Urothelium cell line (cell line): ENCODE measurements around the gene GID8.
A peak's percentile ranks its signal among the peaks of the same experiment; 100 is the strongest.
"Not testable (repeated sequence)": the region's sequence is repeated elsewhere in the genome, so short reads cannot be mapped to it uniquely, and the experiment has no call there.

Experiments
- DNase-seq: peaks from one replicate; pipeline ENCODE4 v3.0.0; 2011; ENCODE audit warnings: low spot score, mixed read lengths
- FAIRE-seq: peaks from 2 replicates; lab custom pipeline; 2011; peaks lifted over from hg19 to GRCh38; lab: Jason Lieb, UNC

Gene GID8

DNA sequence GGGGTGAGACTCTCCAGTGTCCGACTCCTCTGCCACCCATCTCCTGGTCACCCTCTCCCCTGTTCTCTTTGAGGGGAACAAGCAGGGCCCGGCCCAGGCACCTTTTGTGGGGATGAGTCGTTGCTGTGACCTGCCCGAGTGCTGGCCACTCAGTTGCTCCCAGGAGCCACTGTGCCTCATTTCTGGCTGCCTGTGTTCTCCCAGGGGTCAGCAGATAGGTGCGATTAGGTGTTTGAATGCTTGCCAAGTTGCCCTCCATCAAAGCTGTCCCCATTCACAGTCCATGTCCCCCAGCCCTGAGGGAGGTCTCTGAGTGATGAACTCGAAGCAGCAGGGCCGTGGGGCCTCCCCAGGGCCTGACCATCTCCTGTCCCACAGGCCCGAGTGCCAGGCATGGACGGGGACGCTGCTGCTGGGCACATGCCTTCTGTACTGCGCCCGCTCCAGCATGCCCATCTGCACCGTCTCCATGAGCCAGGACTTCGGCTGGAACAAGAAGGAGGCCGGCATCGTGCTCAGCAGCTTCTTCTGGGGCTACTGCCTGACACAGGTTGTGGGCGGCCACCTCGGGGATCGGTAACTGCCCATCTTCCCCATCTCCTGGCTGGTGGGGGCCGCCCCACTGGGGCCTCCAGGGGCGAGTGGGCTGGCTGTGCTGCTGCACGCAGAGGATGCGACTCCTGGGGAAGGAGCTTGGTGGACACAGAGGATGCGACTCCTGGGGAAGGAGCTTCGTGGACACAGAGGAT lies 18.6 kb downstream of the GID8 start:
- DNase-seq, result no peak
- FAIRE-seq, result no peak

DNA sequence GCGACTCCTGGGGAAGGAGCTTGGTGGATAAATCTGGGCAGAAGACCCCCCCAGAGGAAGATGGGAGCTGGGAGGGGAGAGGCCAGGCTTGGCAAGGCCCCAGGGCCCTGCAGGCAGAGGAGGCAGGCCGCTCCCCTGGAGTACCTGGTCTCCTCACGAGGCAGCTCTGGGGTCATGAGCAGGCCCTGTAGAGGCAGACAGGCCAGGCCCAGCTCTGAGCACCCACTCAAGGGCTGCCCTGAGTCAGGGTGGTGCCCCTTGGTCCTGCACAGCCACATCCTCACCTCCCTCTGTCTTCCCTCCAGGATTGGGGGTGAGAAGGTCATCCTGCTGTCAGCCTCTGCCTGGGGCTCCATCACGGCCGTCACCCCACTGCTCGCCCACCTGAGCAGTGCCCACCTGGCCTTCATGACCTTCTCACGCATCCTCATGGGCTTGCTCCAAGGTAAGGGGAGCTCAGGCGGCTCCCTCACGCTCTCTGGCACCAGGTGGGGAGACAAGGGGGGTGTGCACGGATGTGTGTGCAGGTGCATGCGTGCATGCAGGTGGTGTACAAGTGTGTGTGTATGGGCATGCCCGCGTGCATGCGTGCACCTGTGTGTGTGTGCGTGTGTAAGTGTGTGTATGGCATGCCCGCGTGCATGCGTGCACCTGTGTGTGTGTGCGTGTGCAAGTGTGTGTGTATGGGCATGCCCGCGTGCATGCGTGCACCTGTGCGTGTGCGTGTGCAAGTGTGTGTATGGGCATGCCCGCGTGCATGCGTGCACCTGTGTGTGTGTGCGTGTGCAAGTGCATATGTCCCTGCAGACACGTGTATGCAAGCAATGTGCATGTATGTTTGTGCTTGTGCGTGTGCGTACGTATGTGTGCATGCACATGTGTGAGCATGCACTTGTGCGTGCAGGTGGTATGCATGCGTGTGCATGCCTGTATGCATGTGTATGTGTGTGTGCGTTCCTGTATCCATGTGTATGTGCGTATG lies 19.5 kb downstream of the GID8 start:
- no peak for DNase-seq
- peak; percentile 92 for FAIRE-seq

DNA sequence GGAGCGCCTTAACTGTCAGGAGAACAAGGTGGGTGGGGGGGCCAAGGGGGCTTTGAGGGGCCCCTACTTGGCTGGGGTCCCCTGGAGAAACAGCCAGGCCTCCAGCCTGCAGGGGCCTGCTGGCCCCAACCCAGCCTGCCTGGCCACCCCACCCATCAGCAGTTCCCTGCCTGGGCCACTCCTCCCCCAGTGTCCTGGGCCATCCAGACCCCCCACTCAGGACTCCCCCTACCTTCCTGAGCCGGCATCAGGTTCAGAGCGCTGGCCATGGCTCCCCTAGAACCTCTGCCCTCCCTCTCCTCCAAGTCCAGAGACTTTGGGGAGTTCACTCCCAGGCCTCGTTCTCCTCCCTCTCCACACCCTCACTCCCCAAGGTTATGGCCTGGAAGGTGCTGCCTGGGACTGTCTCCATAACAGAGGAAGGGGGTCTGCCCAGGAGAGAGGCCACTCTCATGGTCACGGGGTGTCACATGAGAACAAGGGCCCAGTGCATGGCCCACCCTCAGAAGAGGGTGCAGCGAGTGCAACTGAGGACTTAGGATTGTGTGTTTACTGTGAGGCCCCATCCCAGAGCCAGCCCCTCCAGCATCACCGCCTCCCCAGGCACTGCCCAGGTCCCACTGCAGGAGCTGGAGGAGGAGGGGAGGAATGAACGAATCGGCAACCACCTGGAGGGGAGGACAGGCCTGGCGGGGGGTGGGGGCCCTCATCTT lies 20.6 kb downstream of the GID8 start:
- FAIRE-seq, result no peak
- no peak for DNase-seq

DNA sequence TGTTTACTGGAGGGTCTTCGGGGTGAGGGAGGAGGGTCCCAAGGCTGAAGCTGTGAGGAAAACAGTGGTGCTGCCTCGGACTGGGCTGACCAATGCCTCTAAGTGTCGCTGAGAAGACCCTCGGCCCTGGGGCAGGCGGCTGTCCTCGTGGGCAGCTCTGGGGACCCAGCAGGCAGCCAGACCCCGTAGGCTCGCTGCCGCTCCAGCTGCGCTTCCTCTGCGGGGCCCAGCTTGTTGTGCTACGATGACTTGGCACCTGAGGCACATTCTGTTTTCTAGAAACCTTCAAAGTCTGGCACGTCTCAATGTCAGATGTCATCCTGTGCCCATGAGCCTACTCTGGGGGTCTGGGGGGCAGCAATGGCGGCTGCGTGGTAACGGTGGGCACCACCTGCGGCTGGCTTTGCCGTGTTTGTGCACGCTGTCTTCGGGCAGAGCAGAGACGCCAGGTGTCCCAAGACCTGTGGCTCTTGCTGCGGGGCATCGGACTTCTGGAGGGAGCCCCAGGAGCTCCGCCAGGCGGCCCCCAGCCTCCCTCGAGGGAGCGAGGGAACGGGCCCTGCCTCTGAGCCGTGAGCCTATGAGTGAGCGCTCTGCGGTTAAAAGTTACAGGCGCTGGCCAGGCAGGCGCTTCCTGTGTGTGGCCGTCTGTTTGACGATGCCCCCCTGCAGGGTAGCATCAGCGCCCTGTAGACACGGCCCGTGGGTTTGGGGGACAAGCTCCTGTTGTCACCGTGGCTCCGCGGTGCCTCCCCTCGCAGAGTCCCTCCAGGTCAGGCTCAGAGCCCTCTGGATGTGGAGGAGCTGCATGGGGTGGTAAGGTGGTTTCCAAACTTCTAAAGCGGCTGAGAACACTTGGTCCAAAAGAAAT lies 21.4 kb downstream of the GID8 start:
- FAIRE-seq, result no peak
- no peak for DNase-seq

DNA sequence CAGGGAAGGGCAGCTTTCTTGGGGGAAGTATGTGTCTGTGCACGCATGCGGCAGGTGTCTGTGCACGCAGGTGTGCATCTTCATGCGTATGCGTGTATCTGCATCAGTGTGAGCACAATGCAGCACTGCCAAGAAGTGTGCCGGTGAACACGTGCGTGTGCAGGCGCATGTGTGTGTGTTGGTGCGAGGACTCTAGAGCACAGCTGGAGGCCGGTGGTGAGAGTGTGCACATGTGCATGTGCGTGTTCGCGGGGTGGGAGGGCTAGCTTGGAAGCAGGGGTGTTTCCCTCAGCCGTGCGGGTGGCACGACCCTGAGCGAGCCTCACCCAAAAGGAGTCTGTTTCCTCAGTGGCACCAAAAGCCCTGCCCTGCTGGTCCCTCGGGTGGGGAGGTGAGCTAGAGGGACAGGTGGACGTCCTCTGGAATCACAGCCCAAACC lies 22.1 kb downstream of the GID8 start:
- FAIRE-seq, result peak; percentile 66
- no peak for DNase-seq

DNA sequence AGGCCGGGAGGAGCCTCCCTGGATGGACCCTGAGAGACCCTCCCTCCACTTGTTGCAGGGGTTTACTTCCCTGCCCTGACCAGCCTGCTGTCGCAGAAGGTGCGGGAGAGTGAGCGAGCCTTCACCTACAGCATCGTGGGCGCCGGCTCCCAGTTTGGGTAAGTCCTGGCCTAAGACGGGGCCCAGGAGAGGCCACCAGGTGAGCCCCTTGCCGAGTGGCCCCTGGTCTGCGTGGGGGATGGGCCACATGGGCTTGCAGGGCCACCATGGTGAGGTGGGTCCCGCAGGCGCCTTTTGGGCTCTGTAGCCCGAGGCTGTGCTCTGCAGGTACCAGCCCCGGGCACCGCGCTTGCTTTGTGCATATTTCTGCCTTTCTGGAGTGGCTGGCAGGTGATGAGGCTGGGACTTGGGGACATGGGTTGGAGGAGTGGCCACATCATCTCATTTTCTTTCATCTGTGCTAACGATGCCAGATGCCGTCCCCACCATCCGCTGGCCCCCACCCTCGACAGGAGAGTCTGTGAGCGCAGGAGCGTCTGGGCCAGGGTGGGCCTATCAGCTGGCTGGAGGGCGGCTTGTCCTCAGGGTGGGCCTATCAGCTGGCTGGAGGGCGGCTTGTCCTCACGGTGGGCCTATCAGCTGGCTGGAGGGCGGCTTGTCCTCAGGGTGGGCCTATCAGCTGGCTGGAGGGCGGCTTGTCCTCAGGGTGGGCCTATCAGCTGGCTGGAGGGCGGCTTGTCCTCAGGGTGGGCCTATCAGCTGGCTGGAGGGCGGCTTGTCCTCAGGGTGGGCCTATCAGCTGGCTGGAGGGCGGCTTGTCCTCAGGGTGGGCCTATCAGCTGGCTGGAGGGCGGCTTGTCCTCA lies 22.7 kb downstream of the GID8 start:
- FAIRE-seq, DNase-seq: not testable (repeated sequence)

DNA sequence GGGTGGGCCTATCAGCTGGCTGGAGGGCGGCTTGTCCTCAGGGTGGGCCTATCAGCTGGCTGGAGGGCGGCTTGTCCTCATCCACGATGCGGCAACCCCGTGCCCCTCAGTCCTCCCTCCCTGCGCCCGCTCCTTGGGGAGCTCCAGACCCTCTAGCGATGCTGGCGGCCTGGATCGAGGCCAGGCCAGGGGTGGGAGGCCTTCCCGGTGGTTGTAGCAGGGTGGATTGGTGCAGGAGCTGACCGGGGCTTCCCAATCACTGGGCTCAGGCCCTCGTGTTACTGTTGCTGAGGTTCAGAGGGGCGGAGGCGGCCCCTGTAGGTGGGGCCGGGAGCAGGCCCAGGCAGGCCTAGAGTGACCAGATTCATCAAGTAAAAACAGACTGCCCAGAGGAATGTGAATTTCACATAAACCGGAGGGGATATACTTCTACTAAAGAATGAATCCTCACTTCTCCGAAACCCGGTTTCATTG lies 23.4 kb downstream of the GID8 start:
- DNase-seq (no peak), FAIRE-seq (no peak)

DNA sequence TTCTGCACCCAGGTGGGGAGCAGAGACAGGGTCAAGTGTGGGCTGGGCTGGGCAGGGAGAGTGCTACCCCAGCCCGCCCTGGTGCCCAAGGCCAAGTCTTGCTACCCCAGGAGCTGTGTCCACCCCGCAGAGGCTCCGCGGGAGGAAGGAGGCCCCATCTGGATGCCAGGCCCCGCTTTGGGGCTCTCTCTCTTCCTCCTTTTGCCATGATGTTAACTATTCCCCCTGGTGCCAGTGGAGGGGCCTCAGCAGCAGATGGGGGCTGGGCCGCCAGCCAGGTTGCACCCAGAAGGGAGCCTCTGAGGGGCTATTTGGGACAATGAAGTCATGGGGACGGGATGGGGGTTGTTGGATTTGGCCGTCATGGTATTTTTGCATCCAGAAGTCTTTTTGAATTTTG lies 23.9 kb downstream of the GID8 start:
- FAIRE-seq, result no peak
- no peak for DNase-seq

DNA sequence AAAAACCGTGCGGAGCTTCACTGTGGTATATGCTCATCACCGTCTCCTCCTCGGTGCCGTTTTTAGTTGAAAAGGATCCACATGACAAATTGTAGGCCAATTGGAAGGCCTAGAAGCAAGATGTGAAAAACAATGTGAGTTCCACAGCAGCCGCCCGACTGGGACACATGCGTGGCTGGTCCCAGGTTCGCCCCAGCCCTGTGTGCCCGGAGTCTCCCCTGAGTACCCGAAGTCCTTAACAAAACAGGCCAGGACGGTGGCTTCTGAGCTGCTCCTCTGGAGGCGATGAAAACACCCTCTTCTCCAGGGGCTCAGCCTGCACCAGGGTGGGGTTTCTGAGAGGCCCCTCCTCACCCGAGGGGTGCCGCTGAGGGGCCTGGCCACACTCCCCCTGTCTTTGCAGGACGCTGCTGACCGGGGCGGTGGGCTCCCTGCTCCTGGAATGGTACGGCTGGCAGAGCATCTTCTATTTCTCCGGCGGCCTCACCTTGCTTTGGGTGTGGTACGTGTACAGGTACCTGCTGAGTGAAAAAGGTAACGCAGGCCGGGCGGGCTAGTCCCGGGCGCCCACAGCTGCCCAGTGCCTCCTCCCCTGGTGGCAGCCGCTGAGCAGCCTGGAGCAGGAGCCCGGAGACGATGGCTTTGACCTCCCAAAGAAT lies 24.4 kb downstream of the GID8 start:
- DNase-seq (no peak), FAIRE-seq (no peak)

DNA sequence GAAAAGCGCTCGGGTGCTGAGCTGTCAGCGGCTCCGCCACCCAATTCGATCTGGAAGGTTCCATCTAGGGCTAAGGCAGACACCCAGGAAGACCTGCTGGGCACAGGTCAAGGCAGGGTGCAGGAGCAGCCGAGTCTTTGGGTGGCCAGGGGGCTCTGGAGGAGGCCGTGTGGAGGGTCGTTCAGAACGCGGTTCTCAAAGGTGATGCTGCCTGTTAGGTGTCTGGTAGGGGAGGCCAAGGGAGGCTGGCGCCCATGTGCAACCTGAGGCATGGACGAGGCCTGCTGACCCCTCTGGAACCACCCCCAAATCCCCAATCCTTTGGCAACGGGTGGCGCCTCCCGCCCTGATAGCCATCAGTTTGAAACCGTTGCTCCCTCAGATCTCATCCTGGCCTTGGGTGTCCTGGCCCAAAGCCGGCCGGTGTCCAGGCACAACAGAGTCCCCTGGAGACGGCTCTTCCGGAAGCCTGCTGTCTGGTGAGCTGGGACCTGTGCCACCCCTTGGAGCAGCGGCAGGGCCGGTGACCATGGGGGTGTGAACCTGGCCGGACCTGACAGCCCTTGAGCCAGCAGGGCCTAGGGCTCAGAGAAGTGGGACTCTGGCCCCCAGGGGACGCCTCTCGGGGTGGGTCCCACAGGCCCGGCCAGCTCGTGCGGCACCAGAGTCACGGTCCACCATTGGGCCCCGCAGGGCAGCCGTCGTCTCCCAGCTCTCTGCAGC lies 25.1 kb downstream of the GID8 start:
- FAIRE-seq (no peak), DNase-seq (no peak)

DNA sequence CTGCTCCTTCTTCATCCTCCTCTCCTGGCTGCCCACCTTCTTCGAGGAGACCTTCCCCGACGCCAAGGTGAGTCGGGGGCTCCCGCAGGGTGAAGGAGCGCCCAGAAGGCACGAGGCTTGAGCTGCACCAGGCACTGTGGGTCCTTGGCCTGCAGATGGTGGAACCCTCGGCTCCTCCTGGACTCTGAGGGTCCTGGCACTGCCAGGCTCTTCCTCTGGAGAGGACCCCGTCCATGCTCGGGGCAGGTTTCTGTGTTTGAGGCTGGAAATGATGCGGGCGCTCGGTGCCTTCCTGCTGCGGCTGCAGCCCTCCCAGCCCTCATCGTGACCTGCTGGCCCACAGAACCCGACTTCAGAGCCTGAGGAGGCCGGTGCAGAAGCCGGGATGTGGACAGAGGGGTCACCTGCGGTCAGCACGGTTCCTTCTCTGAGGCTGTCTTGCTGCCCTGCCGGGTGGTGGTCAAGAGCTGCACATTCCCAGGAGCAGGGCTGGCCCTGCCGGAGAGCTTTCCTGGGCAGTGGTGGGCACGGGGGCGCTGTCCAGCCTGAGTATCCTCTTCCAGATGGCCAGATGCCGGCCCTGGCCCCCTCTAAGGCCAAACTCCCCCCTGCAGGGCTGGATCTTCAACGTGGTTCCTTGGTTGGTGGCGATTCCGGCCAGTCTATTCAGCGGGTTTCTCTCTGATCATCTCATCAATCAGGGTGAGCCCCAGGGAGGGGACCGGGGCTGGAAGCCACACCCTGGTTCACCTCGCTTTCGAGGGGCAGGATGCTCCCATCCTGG lies 25.9 kb downstream of the GID8 start:
- FAIRE-seq (peak; percentile 5), DNase-seq (no peak)

DNA sequence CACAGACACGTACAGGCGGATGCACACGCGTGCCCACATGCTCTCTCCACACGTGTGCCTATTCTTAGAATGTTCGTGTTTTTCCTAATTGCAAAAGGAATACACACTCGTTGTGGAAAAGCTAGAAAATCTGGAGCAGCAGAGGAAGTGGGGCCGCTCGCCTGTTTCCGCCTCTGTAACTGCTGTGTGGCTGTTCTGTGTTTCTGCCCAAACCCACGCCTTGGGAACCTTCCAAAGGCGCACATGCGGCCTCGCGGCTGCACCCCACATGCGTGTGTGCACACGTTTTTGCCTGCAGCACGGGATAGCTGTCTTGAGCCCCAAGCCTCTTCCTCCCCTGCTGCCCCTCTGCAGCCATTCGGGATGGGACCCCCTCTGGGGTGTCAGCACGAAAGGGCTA lies 26.8 kb downstream of the GID8 start:
- no peak for DNase-seq
- FAIRE-seq, result no peak

DNA sequence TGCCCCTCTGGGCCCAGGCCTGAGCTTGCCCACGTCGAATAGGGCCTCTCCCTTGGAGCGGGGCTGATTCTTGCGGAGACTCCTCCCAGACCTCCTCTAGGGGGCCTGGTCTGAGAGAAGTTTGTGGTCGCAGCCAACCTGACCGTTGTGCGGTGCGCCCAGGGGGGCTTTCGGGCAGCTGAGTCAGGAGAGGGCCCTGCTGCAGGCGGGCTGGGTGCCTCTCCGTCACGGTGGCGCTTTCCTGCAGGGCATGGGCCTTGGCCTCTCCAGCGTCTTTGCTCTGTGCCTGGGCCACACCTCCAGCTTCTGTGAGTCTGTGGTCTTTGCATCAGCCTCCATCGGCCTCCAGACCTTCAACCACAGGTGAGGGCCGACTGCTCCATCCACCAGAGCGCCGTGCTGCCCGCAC lies 27.4 kb downstream of the GID8 start:
- FAIRE-seq (no peak), DNase-seq (no peak)

DNA sequence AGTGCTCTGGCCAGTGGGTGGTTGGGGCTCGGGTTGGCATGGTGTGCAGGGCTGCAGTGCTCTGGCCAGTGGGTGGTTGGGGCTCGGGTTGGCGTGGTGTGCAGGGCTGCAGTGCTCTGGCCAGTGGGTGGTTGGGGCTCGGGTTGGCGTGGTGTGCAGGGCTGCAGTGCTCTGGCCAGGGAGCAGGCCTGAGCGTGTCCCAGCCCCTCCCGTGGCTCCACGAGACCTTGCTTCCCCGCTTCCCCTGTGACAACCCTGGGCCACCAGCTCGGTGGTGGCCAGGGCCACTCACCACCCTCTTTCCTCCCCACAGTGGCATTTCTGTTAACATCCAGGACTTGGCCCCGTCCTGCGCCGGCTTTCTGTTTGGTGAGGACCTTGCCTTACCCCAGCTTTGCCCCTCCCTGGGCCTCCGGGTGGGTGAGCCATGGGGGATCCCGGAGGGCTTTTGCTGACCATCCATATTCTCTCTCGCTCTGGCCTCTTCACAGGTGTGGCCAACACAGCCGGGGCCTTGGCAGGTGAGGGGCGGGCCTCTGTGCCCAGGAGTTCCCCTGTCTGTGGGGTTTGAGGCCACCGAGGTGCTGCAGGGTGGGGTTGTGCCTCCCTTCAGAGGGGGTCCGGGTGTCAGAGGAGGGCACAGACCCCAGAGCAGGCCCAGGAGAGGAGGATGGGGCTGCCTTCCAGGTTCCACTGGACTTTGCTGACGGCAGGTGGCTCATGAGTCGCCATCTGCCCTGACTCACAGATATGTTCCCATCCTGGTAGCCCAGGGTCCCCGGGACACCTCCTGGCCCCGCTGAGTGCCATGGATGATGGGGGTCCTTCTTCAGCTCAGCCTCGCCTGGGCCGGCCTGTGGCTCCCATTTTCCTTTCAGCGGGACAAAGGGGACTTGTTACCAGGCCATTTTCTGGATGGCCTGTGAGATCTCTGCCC lies 28.5 kb downstream of the GID8 start:
- FAIRE-seq, result no peak
- no peak for DNase-seq

DNA sequence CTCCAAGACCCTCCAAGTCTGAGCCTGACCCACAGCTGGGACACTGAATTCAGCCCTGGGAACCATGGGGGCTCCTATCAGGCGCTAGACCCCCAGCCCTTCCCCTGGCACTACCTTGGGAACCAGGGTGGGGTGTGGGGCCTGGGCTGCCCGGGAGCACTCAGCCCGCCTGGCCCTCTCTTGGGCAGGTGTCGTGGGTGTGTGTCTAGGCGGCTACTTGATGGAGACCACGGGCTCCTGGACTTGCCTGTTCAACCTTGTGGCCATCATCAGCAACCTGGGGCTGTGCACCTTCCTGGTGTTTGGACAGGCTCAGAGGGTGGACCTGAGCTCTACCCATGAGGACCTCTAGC lies 29.2 kb downstream of the GID8 start:
- FAIRE-seq (no peak), DNase-seq (no peak)

DNA sequence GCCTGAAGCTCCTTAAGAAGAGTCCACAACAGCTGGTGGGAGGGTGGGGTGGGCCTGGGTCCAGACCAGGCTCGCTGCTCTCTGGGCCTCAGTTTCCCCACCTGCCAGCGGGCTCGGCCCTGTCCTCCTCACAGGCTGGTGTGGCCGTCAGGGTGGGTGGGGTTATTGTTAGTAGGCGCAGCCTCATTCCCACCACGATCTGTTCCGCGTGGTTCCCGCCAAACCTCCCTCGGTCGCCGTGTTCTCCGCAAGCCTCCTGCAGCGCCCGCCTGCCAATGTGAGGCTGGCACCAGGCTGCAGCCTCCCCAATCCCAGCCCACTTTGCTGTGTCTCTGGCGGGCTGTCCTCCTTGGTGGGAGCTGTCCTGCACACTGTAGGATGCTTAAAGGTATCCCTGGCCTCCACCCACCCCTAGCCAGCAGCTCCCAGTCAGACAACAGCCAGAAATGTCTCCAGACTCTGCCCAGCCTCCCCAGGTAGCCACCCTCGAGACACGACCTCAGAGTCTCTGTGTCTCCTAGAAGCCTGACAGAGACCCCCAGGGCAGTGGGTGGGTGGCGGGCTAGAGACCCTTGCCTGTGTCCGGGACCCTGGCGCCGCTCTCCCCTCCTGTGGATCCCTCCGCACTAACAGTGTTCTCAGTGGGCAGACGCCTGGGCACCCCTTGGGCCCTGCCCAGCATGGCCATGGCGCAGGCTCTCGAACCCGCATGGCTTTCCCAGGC lies 29.8 kb downstream of the GID8 start:
- no peak for DNase-seq
- FAIRE-seq, result no peak
